HEK293 (cell line): ENCODE data around the gene KPNA3.
A peak's percentile ranks its signal among the peaks of the same experiment; 100 is the strongest.
"Not testable (repeated sequence)": the region's sequence is repeated elsewhere in the genome, so short reads cannot be mapped to it uniquely, and the experiment has no call there.

Experiments
- CTCF ChIA-PET: fragments of 350-600 bp; formaldehyde crosslinking; extraction: SDS; loops from one replicate; lab custom pipeline; 2021; ENCODE audit warnings: antibody characterized with exemption; lab: Yijun Ruan, JAX
- POLR2A ChIA-PET: fragments of 300-600 bp; formaldehyde crosslinking; extraction: SDS; loops from one replicate; lab custom pipeline; 2020; ENCODE audit warnings: antibody characterized with exemption, inconsistent platforms; lab: Yijun Ruan, JAX
- H3K27ac ChIP-seq: fragments of 200-500 bp; sonication (Bioruptor generic); 2 replicates; pipeline ENCODE4 v1.5.1; 2014; ENCODE audit warnings: low read depth, low read length, control low read depth, inconsistent platforms; ENCODE audit errors: extremely low read depth
- H3K36me3 ChIP-seq, 2 experiments: fragments of 200-500 bp in 1 of 2; sonication (Bioruptor generic) in 1 of 2; 1 replicate in 1 of 2; 2 replicates in 1 of 2; pipeline ENCODE4 v1.5.1; 2014 to 2017; ENCODE audit warnings: inconsistent platforms in 2 of 2, low read length in 2 of 2; ENCODE audit not compliant: control insufficient read depth in 2 of 2, insufficient read depth in 1 of 2
- H3K4me1 ChIP-seq: fragments of 200-500 bp; sonication (Bioruptor generic); 2 replicates; pipeline ENCODE4 v1.5.1; 2014; ENCODE audit warnings: mild to moderate bottlenecking, low read length, inconsistent platforms; ENCODE audit not compliant: control insufficient read depth, insufficient read depth
- H3K4me3 ChIP-seq: 2 replicates; pipeline ENCODE4 v1.5.1; 2011; ENCODE audit warnings: low read depth, mild to moderate bottlenecking, control low read depth, low read length, moderate library complexity
- H3K9me3 ChIP-seq: fragments of 200-500 bp; sonication (Bioruptor generic); 2 replicates; pipeline ENCODE4 v1.5.1; 2014; ENCODE audit warnings: low read depth, low read length, inconsistent platforms; ENCODE audit not compliant: control insufficient read depth, insufficient read depth
- BCL11B ChIP-seq: fragments of 450-650 bp; formaldehyde crosslinking; IDR thresholded peaks from 2 replicates; pipeline ENCODE4 v1.5.1; 2016; ENCODE audit warnings: low read depth, missing biosample characterization, missing genetic modification characterization
- EGR2 ChIP-seq: fragments of 450-650 bp; formaldehyde crosslinking; IDR thresholded peaks from 2 replicates; pipeline ENCODE4 v1.5.1; 2016; ENCODE audit warnings: low read depth, missing biosample characterization, missing genetic modification characterization
- HOXC10 ChIP-seq: sonication (generic); formaldehyde crosslinking; IDR thresholded peaks from 2 replicates; pipeline ENCODE4 v1.8.1; 2023; ENCODE audit warnings: mild to moderate bottlenecking, missing genetic modification reagents
- KLF1 ChIP-seq: fragments of 450-650 bp; formaldehyde crosslinking; IDR thresholded peaks from 2 replicates; pipeline ENCODE4 v1.5.1; 2016; ENCODE audit warnings: missing biosample characterization, missing genetic modification characterization
- OSR2 ChIP-seq: fragments of 450-650 bp; formaldehyde crosslinking; IDR thresholded peaks from 2 replicates; pipeline ENCODE4 v1.5.1; 2016; ENCODE audit warnings: missing biosample characterization, missing genetic modification characterization
- PRDM1 ChIP-seq: fragments of 450-650 bp; formaldehyde crosslinking; IDR thresholded peaks from 2 replicates; pipeline ENCODE4; 2016; ENCODE audit warnings: missing biosample characterization, missing genetic modification characterization
- REPIN1 ChIP-seq: fragments of 450-650 bp; formaldehyde crosslinking; IDR thresholded peaks from 2 replicates; pipeline ENCODE4 v1.5.1; 2017; ENCODE audit warnings: missing biosample characterization, missing genetic modification characterization, low read depth
- SCRT1 ChIP-seq: fragments of 450-650 bp; formaldehyde crosslinking; IDR thresholded peaks from 2 replicates; pipeline ENCODE4 v1.5.1; 2016; ENCODE audit warnings: missing biosample characterization, missing genetic modification characterization, borderline replicate concordance
- ZBTB48 ChIP-seq: fragments of 450-650 bp; formaldehyde crosslinking; IDR thresholded peaks from 2 replicates; pipeline ENCODE4 v1.5.1; 2016; ENCODE audit warnings: missing biosample characterization, missing genetic modification characterization
- ZNF19 ChIP-seq: fragments of 450-650 bp; formaldehyde crosslinking; IDR thresholded peaks from 2 replicates; pipeline ENCODE4; 2016; ENCODE audit warnings: missing biosample characterization, missing genetic modification characterization, low read depth
- ZNF366 ChIP-seq: fragments of 450-650 bp; formaldehyde crosslinking; conservative IDR thresholded peaks from 2 replicates; pipeline ENCODE4 v1.5.1; 2016; ENCODE audit warnings: missing biosample characterization, missing genetic modification characterization
- ZNF521 ChIP-seq: fragments of 450-650 bp; formaldehyde crosslinking; IDR thresholded peaks from 2 replicates; pipeline ENCODE4 v1.5.1; 2017; ENCODE audit warnings: missing biosample characterization, mild to moderate bottlenecking, missing genetic modification characterization
- ZNF529 ChIP-seq: fragments of 450-650 bp; formaldehyde crosslinking; IDR thresholded peaks from 2 replicates; pipeline ENCODE4 v1.5.1; 2017; ENCODE audit warnings: missing genetic modification characterization, missing biosample characterization; ENCODE audit not compliant: insufficient replicate concordance
- ZNF530 ChIP-seq: fragments of 450-650 bp; formaldehyde crosslinking; IDR thresholded peaks from 2 replicates; pipeline ENCODE4 v1.5.1; 2016; ENCODE audit warnings: low read depth, missing biosample characterization, missing genetic modification characterization
- ZNF544 ChIP-seq: fragments of 450-650 bp; formaldehyde crosslinking; IDR thresholded peaks from 2 replicates; pipeline ENCODE4 v1.5.0; 2017; ENCODE audit warnings: missing biosample characterization, missing genetic modification characterization
- ZNF548 ChIP-seq: fragments of 450-650 bp; formaldehyde crosslinking; IDR thresholded peaks from 2 replicates; pipeline ENCODE4 v1.5.1; 2016; ENCODE audit warnings: missing biosample characterization, missing genetic modification characterization
- ZNF629 ChIP-seq: fragments of 450-650 bp; formaldehyde crosslinking; IDR thresholded peaks from 2 replicates; pipeline ENCODE4 v1.5.1; 2017; ENCODE audit warnings: missing biosample characterization, missing genetic modification characterization
- ZNF664 ChIP-seq: fragments of 450-650 bp; formaldehyde crosslinking; IDR thresholded peaks from 2 replicates; pipeline ENCODE4 v1.5.1; 2016; ENCODE audit warnings: missing biosample characterization, missing genetic modification characterization
- TF ChIP-seq, protein P1 (sequence below): fragments of 450-650 bp; formaldehyde crosslinking; IDR thresholded peaks from 2 replicates; pipeline ENCODE4 v1.5.1; 2017; ENCODE audit warnings: missing biosample characterization, missing genetic modification characterization
- TF ChIP-seq, protein P2 (sequence below): fragments of 450-650 bp; formaldehyde crosslinking; IDR thresholded peaks from 2 replicates; pipeline ENCODE4 v1.5.1; 2016; ENCODE audit warnings: missing biosample characterization, missing genetic modification characterization
- TF ChIP-seq, protein P3 (sequence below): fragments of 450-650 bp; formaldehyde crosslinking; IDR thresholded peaks from 2 replicates; pipeline ENCODE4 v1.5.1; 2016; ENCODE audit warnings: missing biosample characterization, missing genetic modification characterization, borderline replicate concordance
- TF ChIP-seq, protein P4 (sequence below): fragments of 450-650 bp; formaldehyde crosslinking; IDR thresholded peaks from 2 replicates; pipeline ENCODE4 v1.5.1; 2016; ENCODE audit warnings: missing biosample characterization, missing genetic modification characterization

KPNA3 gene

DNA sequence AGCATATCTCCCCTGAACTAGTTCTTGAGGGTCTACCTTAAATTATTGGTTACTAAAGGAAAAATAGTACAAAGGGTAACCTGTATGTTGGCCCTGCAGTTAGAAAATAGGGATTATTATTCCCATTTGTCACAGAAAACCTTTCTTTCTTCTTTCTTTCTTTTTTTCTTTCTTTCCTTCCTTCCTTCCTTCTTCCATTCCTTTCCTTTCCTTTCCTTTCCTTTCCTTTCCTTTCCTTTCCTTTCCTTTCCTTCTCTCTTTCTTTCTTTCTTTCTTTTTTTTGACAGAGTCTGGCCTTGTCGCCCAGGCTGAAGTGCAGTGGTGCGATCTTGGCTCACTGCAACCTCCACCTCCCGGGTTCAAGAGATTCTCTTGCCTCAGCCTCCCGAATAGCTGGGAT is 23.6 kb upstream of the KPNA3 start:
- ChIA-PET POLR2A (interaction anchor here (0.7 kb wide), 1 partner anchor 8 kb away, joined by 3 read pairs; no protein-coding TSS in a partner anchor), CTCF (interaction anchor here (0.6 kb wide), 1 partner anchor 200 kb away, joined by 5 read pairs; no protein-coding TSS in a partner anchor)

DNA sequence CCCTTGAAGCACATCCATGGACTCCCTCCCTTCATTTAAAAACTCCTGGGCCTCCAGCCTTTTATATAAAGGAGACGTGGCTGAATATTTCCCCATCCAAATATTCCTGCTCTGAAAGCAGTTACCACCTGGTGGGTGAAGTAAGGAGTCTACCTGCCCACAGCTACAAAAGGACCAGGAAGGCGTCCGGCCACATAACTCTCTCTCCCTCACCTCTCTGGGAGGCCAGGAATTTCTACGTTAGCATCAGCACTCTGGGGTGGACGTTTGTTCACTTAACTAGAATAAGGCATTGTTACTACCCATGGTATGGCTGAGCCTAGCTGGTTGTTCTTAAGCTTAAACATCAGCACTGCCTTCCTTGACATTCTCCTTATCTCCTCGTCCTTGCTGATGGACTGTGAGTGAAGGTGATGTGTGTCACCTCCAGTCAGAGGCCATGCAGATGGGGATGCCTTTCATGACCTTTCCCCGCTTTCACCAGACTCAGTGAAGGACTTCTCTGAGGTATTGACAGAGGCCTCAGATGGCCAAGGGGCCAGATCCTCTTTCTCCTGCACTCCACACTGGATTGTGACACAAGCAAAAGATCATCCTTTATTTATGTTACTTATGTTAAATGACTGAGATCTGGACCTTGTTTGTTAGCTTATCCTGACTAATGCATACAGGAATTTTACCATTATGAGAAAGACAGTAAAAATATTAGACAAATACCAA is 22.2 kb upstream of the KPNA3 start:
- CTCF ChIA-PET: interaction anchor here (0.8 kb wide), 1 partner anchor 67 kb away, joined by 4 read pairs; no protein-coding TSS in a partner anchor
- POLR2A ChIA-PET: no interaction called here

More for the DNA sequence above, 23.6 kb upstream of the KPNA3 start:
- H3K27ac ChIP-seq, H3K4me1 ChIP-seq, H3K36me3 ChIP-seq, H3K9me3 ChIP-seq, H3K4me3 ChIP-seq: not testable (repeated sequence)
- 0 out of 2 replicates have a peak, but pooled peaks have one; percentile 51 for TF ChIP-seq ZNF366 (tag by site-specific recombination)
- TF ChIP-seq PRDM1 (tag by site-specific recombination): peak; percentile 96

DNA sequence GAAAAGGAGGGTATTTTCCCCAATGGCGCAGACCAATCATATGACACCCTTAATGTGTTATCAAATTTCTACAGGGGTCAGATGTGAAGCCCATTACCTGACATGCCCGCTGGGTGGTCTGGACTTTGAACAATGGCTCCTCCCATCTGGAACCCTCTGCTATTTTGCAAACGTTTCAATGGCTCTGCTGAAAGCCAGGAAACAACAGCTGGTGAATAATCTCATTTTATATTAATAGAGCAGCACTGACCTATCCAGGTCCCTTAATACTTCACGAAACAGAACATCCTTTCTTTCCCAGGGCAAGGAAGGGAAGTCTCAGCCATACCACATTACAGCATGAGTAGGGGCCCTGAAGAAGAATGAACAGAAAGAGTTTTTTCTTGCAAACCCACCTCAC is 20.3 kb upstream of the KPNA3 start:
- H3K4me1 ChIP-seq: no peaks in the 10 kb centered on the region
- H3K9me3 ChIP-seq: no peaks in the 10 kb centered on the region
- CTCF ChIA-PET: no interaction called here
- no peak overlapping the region for H3K27ac ChIP-seq
- H3K36me3 ChIP-seq: no peaks in the 10 kb centered on the region
- H3K4me3 ChIP-seq: no peak overlapping the region
- POLR2A ChIA-PET: no interaction called here
- TF ChIP-seq SCRT1 (tag by site-specific recombination) (no peak), ZNF521 (tag by site-specific recombination) (no peak), ZBTB48 (tag by site-specific recombination) (no peak), BCL11B (tag by site-specific recombination) (no peak), ZNF530 (tag by site-specific recombination) (no peak), ZNF548 (tag by site-specific recombination) (no peak), ZNF664 (tag by site-specific recombination) (no peak), EGR2 (tag by site-specific recombination) (no peak), ZNF529 (no peak)
- TF ChIP-seq, protein P1, sequence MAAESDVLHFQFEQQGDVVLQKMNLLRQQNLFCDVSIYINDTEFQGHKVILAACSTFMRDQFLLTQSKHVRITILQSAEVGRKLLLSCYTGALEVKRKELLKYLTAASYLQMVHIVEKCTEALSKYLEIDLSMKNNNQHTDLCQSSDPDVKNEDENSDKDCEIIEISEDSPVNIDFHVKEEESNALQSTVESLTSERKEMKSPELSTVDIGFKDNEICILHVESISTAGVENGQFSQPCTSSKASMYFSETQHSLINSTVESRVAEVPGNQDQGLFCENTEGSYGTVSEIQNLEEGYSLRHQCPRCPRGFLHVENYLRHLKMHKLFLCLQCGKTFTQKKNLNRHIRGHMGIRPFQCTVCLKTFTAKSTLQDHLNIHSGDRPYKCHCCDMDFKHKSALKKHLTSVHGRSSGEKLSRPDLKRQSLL (tag by site-specific recombination): no peak
- TF ChIP-seq, protein P2, sequence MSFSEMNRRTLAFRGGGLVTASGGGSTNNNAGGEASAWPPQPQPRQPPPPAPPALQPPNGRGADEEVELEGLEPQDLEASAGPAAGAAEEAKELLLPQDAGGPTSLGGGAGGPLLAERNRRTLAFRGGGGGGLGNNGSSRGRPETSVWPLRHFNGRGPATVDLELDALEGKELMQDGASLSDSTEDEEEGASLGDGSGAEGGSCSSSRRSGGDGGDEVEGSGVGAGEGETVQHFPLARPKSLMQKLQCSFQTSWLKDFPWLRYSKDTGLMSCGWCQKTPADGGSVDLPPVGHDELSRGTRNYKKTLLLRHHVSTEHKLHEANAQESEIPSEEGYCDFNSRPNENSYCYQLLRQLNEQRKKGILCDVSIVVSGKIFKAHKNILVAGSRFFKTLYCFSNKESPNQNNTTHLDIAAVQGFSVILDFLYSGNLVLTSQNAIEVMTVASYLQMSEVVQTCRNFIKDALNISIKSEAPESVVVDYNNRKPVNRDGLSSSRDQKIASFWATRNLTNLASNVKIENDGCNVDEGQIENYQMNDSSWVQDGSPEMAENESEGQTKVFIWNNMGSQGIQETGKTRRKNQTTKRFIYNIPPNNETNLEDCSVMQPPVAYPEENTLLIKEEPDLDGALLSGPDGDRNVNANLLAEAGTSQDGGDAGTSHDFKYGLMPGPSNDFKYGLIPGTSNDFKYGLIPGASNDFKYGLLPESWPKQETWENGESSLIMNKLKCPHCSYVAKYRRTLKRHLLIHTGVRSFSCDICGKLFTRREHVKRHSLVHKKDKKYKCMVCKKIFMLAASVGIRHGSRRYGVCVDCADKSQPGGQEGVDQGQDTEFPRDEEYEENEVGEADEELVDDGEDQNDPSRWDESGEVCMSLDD (tag by site-specific recombination): no peak

More for the DNA sequence above, 22.2 kb upstream of the KPNA3 start:
- TF ChIP-seq, protein P3, sequence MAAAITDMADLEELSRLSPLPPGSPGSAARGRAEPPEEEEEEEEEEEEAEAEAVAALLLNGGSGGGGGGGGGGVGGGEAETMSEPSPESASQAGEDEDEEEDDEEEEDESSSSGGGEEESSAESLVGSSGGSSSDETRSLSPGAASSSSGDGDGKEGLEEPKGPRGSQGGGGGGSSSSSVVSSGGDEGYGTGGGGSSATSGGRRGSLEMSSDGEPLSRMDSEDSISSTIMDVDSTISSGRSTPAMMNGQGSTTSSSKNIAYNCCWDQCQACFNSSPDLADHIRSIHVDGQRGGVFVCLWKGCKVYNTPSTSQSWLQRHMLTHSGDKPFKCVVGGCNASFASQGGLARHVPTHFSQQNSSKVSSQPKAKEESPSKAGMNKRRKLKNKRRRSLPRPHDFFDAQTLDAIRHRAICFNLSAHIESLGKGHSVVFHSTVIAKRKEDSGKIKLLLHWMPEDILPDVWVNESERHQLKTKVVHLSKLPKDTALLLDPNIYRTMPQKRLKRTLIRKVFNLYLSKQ: no peak
- no peak for TF ChIP-seq ZNF629 (tag by site-specific recombination)
- TF ChIP-seq EGR2 (tag by site-specific recombination): no peak
- no peak for TF ChIP-seq REPIN1 (tag by site-specific recombination)
- TF ChIP-seq ZNF544 (tag by site-specific recombination): no peak
- TF ChIP-seq, protein P4, sequence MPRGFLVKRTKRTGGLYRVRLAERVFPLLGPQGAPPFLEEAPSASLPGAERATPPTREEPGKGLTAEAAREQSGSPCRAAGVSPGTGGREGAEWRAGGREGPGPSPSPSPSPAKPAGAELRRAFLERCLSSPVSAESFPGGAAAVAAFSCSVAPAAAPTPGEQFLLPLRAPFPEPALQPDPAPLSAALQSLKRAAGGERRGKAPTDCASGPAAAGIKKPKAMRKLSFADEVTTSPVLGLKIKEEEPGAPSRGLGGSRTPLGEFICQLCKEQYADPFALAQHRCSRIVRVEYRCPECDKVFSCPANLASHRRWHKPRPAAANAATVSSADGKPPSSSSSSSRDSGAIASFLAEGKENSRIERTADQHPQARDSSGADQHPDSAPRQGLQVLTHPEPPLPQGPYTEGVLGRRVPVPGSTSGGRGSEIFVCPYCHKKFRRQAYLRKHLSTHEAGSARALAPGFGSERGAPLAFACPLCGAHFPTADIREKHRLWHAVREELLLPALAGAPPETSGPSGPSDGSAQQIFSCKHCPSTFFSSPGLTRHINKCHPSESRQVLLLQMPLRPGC: no peak
- TF ChIP-seq HOXC10 (CRISPR knock-in tag): no peak
- no peak for TF ChIP-seq OSR2 (tag by site-specific recombination)
- no peak for TF ChIP-seq KLF1 (tag by site-specific recombination)
- TF ChIP-seq, protein P2 (tag by site-specific recombination): no peak
- TF ChIP-seq ZNF19: no peak
- H3K9me3 ChIP-seq: no peaks in the 10 kb centered on the region
- H3K27ac ChIP-seq: no peak overlapping the region
- no peaks in the 10 kb centered on the region for H3K4me1 ChIP-seq
- H3K36me3 ChIP-seq: no peaks in the 10 kb centered on the region
- H3K4me3 ChIP-seq: no peak overlapping the region
